HG02623 (cell line): ENCODE data around the gene ASPSCR1.

ENCODE experiments used
- ATAC-seq: cut with Tn5 transposase; IDR thresholded peaks from one replicate; pipeline ENCODE4 v1.9.1; 2021; ENCODE audit warnings: moderate library complexity; ENCODE audit not compliant: unreplicated experiment

The ASPSCR1 gene

GRCh38 chr17:82051776-82052637, 74.6 kb downstream of the ASPSCR1 start, which contains the start of the genes GPS1 and RFNG:
GPS1 (plus strand) TSS chr17:82051898; CDS start chr17:82051932, 34 bp downstream.
RFNG (minus strand) TSS chr17:82051811; CDS start chr17:82051766, 45 bp downstream.
- ATAC-seq = peak; percentile 61

GRCh38 chr17:82052638-82053059, 75.2 kb downstream of the ASPSCR1 start:
- no peak for ATAC-seq

GRCh38 chr17:82053130-82053529, 75.7 kb downstream of the ASPSCR1 start:
- ATAC-seq = no peak

- ATAC-seq = no peak
Observed at GRCh38 chr17:82053556-82054263, 76.3 kb downstream of the ASPSCR1 start.

GRCh38 chr17:82054351-82055022, 77.1 kb downstream of the ASPSCR1 start:
- no peak for ATAC-seq

- ATAC-seq = no peak
Observed at GRCh38 chr17:82055023-82055964, 77.9 kb downstream of the ASPSCR1 start.

GRCh38 chr17:82055965-82056728, 78.7 kb downstream of the ASPSCR1 start:
- no peak for ATAC-seq

GRCh38 chr17:82056729-82057621, 79.5 kb downstream of the ASPSCR1 start:
- ATAC-seq = no peak

GRCh38 chr17:82058230-82058854, 80.9 kb downstream of the ASPSCR1 start:
- no peak for ATAC-seq

- ATAC-seq = no peak
Observed at GRCh38 chr17:82058855-82059249, 81.4 kb downstream of the ASPSCR1 start.

- no peak for ATAC-seq
Observed at GRCh38 chr17:82059272-82060000, 82.0 kb downstream of the ASPSCR1 start.

GRCh38 chr17:82060001-82060380, 82.6 kb downstream of the ASPSCR1 start:
- no peak for ATAC-seq

- no peak for ATAC-seq
Observed at GRCh38 chr17:82060614-82061013, 83.2 kb downstream of the ASPSCR1 start.

GRCh38 chr17:82061047-82061925, 83.9 kb downstream of the ASPSCR1 start:
- no peak for ATAC-seq

GRCh38 chr17:82062076-82062983, 84.9 kb downstream of the ASPSCR1 start:
- ATAC-seq = no peak
